K562 (cell line): ENCODE data around the gene CEP128.

ENCODE experiments used
- CTCF ChIP-seq, 3 experiments: IDR thresholded peaks in 2 of 3; conservative IDR thresholded peaks in 1 of 3; 2 replicates each; pipeline ENCODE4 v1.5.1; 2011 to 2012; ENCODE audit warnings: low read length in 3 of 3, mild to moderate bottlenecking in 3 of 3, control low read depth in 2 of 3, improper control_type of control experiment in 1 of 3, inconsistent platforms in 1 of 3, low read depth in 1 of 3, mixed read lengths in 1 of 3, moderate library complexity in 1 of 3; ENCODE audit not compliant: insufficient read depth in 2 of 3
- EWSR1 ChIP-seq: fragments of 450-650 bp; IDR thresholded peaks from 2 replicates; pipeline ENCODE4 v1.6.1; 2018; ENCODE audit warnings: borderline replicate concordance, mild to moderate bottlenecking, low read depth, moderate library complexity; ENCODE audit not compliant: partially characterized antibody
- MEIS2 ChIP-seq: fragments of 450-650 bp; IDR thresholded peaks from 2 replicates; pipeline ENCODE4 v1.6.1; 2014; ENCODE audit warnings: mild to moderate bottlenecking; ENCODE audit not compliant: partially characterized antibody
- RBM22 ChIP-seq: fragments of 200-400 bp; formaldehyde crosslinking; IDR thresholded peaks from 2 replicates; pipeline ENCODE4 v1.6.1; 2018; ENCODE audit warnings: low read length, low read depth; ENCODE audit not compliant: poor library complexity, severe bottlenecking
- XRCC5 ChIP-seq: fragments of 200-400 bp; formaldehyde crosslinking; IDR thresholded peaks from 2 replicates; pipeline ENCODE4 v1.6.1; 2017; ENCODE audit warnings: low read depth, mild to moderate bottlenecking, low read length
- ZNF140 ChIP-seq: fragments of 250-450 bp; sonication (Bioruptor Pico); IDR thresholded peaks from 2 replicates; pipeline ENCODE4 v1.8.0; 2021; ENCODE audit warnings: moderate library complexity, mild to moderate bottlenecking, inconsistent platforms
- TF ChIP-seq, protein P1 (sequence below): fragments of 250-450 bp; sonication (Bioruptor Pico); IDR thresholded peaks from 2 replicates; pipeline ENCODE4 v1.4.0; 2020; ENCODE audit warnings: borderline replicate concordance

GRCh38 chr14:80927083-80927989 lies 14.2 kb downstream of the CEP128 start:
- TF ChIP-seq ZNF140 (no peak), MEIS2 (no peak), XRCC5 (no peak), RBM22 (no peak), EWSR1 (no peak), CTCF (IDR thresholded peaks at IDR 0.05 in 2 of 3, conservative IDR thresholded peaks at IDR 0.05 in 1 of 3; ENCODE audit: insufficient read depth in 2 of 3, low read depth in 1 of 3, low read length in 3 of 3) (peak in 2 of 3 experiments; percentile 32 to 33; a peak in 2 of 6 replicates)
- TF ChIP-seq, protein P1, sequence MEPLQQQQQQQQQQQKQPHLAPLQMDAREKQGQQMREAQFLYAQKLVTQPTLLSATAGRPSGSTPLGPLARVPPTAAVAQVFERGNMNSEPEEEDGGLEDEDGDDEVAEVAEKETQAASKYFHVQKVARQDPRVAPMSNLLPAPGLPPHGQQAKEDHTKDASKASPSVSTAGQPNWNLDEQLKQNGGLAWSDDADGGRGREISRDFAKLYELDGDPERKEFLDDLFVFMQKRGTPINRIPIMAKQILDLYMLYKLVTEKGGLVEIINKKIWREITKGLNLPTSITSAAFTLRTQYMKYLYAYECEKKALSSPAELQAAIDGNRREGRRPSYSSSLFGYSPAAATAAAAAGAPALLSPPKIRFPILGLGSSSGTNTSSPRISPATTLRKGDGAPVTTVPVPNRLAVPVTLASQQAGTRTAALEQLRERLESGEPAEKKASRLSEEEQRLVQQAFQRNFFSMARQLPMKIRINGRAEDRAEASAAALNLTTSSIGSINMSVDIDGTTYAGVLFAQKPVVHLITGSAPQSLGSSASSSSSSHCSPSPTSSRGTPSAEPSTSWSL (CRISPR knock-in tag) = no peak
